ENCODE data around the gene HLA-DMB.

Gene HLA-DMB

GRCh38 chr6:32940656-32941213 is at the start of gene HLA-DMB:
Gene HLA-DMB, minus strand, starts transcription at chr6:32941028. Its CDS starts 221 bp downstream, at chr6:32940807.
- Histone ChIP-seq H3K4me3 (ENCODE audit: low read depth in 1 of 2, low read length in 2 of 2) (peak within 1 kb of the TSS; percentile 59 to 73), H3K27ac (ENCODE audit: low read length) (peak within 1 kb of the TSS; percentile 90), H3K27me3 (ENCODE audit: low read depth, low read length) (no peaks in the 10 kb centered on the region), H3K9me3 (ENCODE audit: control insufficient read depth in 1 of 2, low read length in 2 of 2) (no peaks in the 10 kb centered on the region), H3K4me1 (ENCODE audit: control insufficient read depth in 1 of 2, insufficient read depth in 2 of 2, low read length in 2 of 2) (peaks cover 8% of the 10 kb centered on the region in 2 donors), H3K36me3 (ENCODE audit: control insufficient read depth in 1 of 2, insufficient read depth in 2 of 2, low read length in 2 of 2) (peaks cover 0 to 4% of the 10 kb centered on the region in 2 donors)

GRCh38 chr6:32989368-32989767 is 48.5 kb upstream of the HLA-DMB start:
- no peaks in the 10 kb centered on the region for H3K9me3 ChIP-seq (ENCODE audit: control insufficient read depth in 1 of 2, low read length in 2 of 2)
- H3K4me3 ChIP-seq (ENCODE audit: low read depth in 1 of 2, low read length in 2 of 2), result no peak overlapping the region
- H3K27ac ChIP-seq (ENCODE audit: low read length), result no peak overlapping the region
- H3K4me1 ChIP-seq (ENCODE audit: control insufficient read depth in 1 of 2, insufficient read depth in 2 of 2, low read length in 2 of 2), result peaks cover 0 to 4% of the 10 kb centered on the region in 2 donors
- no peaks in the 10 kb centered on the region for H3K36me3 ChIP-seq (ENCODE audit: control insufficient read depth in 1 of 2, insufficient read depth in 2 of 2, low read length in 2 of 2)
- H3K27me3 ChIP-seq (ENCODE audit: low read depth, low read length), result no peaks in the 10 kb centered on the region

- Histone ChIP-seq H3K27ac (ENCODE audit: low read length) (no peak overlapping the region), H3K27me3 (ENCODE audit: low read depth, low read length) (no peaks in the 10 kb centered on the region), H3K9me3 (ENCODE audit: control insufficient read depth in 1 of 2, low read length in 2 of 2) (no peaks in the 10 kb centered on the region), H3K4me3 (ENCODE audit: low read depth in 1 of 2, low read length in 2 of 2) (no peak overlapping the region), H3K4me1 (ENCODE audit: control insufficient read depth in 1 of 2, insufficient read depth in 2 of 2, low read length in 2 of 2) (peaks cover 14 to 18% of the 10 kb centered on the region in 2 donors), H3K36me3 (ENCODE audit: control insufficient read depth in 1 of 2, insufficient read depth in 2 of 2, low read length in 2 of 2) (peaks cover 17 to 18% of the 10 kb centered on the region in 2 donors)
Measured at GRCh38 chr6:32984622-32985389, 44.0 kb upstream of the HLA-DMB start.

GRCh38 chr6:32983964-32984621 is 43.3 kb upstream of the HLA-DMB start:
- Histone ChIP-seq H3K27ac (ENCODE audit: low read length) (no peak overlapping the region), H3K4me3 (ENCODE audit: low read depth in 1 of 2, low read length in 2 of 2) (no peak overlapping the region), H3K4me1 (ENCODE audit: control insufficient read depth in 1 of 2, insufficient read depth in 2 of 2, low read length in 2 of 2) (peaks cover 14 to 21% of the 10 kb centered on the region in 2 donors), H3K9me3 (ENCODE audit: control insufficient read depth in 1 of 2, low read length in 2 of 2) (no peaks in the 10 kb centered on the region), H3K36me3 (ENCODE audit: control insufficient read depth in 1 of 2, insufficient read depth in 2 of 2, low read length in 2 of 2) (peaks cover 24 to 25% of the 10 kb centered on the region in 2 donors), H3K27me3 (ENCODE audit: low read depth, low read length) (no peaks in the 10 kb centered on the region)

- H3K27me3 ChIP-seq (ENCODE audit: low read depth, low read length), result no peaks in the 10 kb centered on the region
- no peak overlapping the region for H3K4me3 ChIP-seq (ENCODE audit: low read depth in 1 of 2, low read length in 2 of 2)
- peaks cover 14 to 24% of the 10 kb centered on the region in 2 donors for H3K4me1 ChIP-seq (ENCODE audit: control insufficient read depth in 1 of 2, insufficient read depth in 2 of 2, low read length in 2 of 2)
- no peak overlapping the region for H3K27ac ChIP-seq (ENCODE audit: low read length)
- H3K9me3 ChIP-seq (ENCODE audit: control insufficient read depth in 1 of 2, low read length in 2 of 2), result no peaks in the 10 kb centered on the region
- peaks cover 31 to 32% of the 10 kb centered on the region in 2 donors for H3K36me3 ChIP-seq (ENCODE audit: control insufficient read depth in 1 of 2, insufficient read depth in 2 of 2, low read length in 2 of 2)
Measured at GRCh38 chr6:32983493-32983848, 42.6 kb upstream of the HLA-DMB start.

GRCh38 chr6:32982702-32983492 is 42.1 kb upstream of the HLA-DMB start:
- H3K36me3 ChIP-seq (ENCODE audit: control insufficient read depth in 1 of 2, insufficient read depth in 2 of 2, low read length in 2 of 2), result peaks cover 36 to 37% of the 10 kb centered on the region in 2 donors
- peaks cover 14 to 29% of the 10 kb centered on the region in 2 donors for H3K4me1 ChIP-seq (ENCODE audit: control insufficient read depth in 1 of 2, insufficient read depth in 2 of 2, low read length in 2 of 2)
- H3K9me3 ChIP-seq (ENCODE audit: control insufficient read depth in 1 of 2, low read length in 2 of 2), result no peaks in the 10 kb centered on the region
- no peaks in the 10 kb centered on the region for H3K27me3 ChIP-seq (ENCODE audit: low read depth, low read length)
- H3K4me3 ChIP-seq (ENCODE audit: low read depth in 1 of 2, low read length in 2 of 2), result no peak overlapping the region
- peak overlapping the region; percentile 7 for H3K27ac ChIP-seq (ENCODE audit: low read length)

- Histone ChIP-seq H3K4me3 (ENCODE audit: low read depth in 1 of 2, low read length in 2 of 2) (no peak overlapping the region), H3K36me3 (ENCODE audit: control insufficient read depth in 1 of 2, insufficient read depth in 2 of 2, low read length in 2 of 2) (peaks cover 43 to 44% of the 10 kb centered on the region in 2 donors), H3K9me3 (ENCODE audit: control insufficient read depth in 1 of 2, low read length in 2 of 2) (no peaks in the 10 kb centered on the region), H3K27ac (ENCODE audit: low read length) (no peak overlapping the region), H3K4me1 (ENCODE audit: control insufficient read depth in 1 of 2, insufficient read depth in 2 of 2, low read length in 2 of 2) (peaks cover 17 to 36% of the 10 kb centered on the region in 2 donors), H3K27me3 (ENCODE audit: low read depth, low read length) (no peaks in the 10 kb centered on the region)
Measured at GRCh38 chr6:32982084-32982701, 41.4 kb upstream of the HLA-DMB start.

GRCh38 chr6:32980488-32981038 is 39.7 kb upstream of the HLA-DMB start:
- H3K4me3 ChIP-seq (ENCODE audit: low read depth in 1 of 2, low read length in 2 of 2), result no peak overlapping the region
- H3K9me3 ChIP-seq (ENCODE audit: control insufficient read depth in 1 of 2, low read length in 2 of 2), result no peaks in the 10 kb centered on the region
- no peak overlapping the region for H3K27ac ChIP-seq (ENCODE audit: low read length)
- H3K36me3 ChIP-seq (ENCODE audit: control insufficient read depth in 1 of 2, insufficient read depth in 2 of 2, low read length in 2 of 2), result peaks cover 60 to 61% of the 10 kb centered on the region in 2 donors
- H3K27me3 ChIP-seq (ENCODE audit: low read depth, low read length), result no peaks in the 10 kb centered on the region
- H3K4me1 ChIP-seq (ENCODE audit: control insufficient read depth in 1 of 2, insufficient read depth in 2 of 2, low read length in 2 of 2), result peaks cover 33 to 53% of the 10 kb centered on the region in 2 donors

GRCh38 chr6:32979720-32980487 is 39.1 kb upstream of the HLA-DMB start:
- no peak overlapping the region for H3K4me3 ChIP-seq (ENCODE audit: low read depth in 1 of 2, low read length in 2 of 2)
- H3K4me1 ChIP-seq (ENCODE audit: control insufficient read depth in 1 of 2, insufficient read depth in 2 of 2, low read length in 2 of 2), result peaks cover 39 to 59% of the 10 kb centered on the region in 2 donors
- H3K9me3 ChIP-seq (ENCODE audit: control insufficient read depth in 1 of 2, low read length in 2 of 2), result no peaks in the 10 kb centered on the region
- H3K27me3 ChIP-seq (ENCODE audit: low read depth, low read length), result no peaks in the 10 kb centered on the region
- H3K27ac ChIP-seq (ENCODE audit: low read length), result no peak overlapping the region
- H3K36me3 ChIP-seq (ENCODE audit: control insufficient read depth in 1 of 2, insufficient read depth in 2 of 2, low read length in 2 of 2), result peaks cover 65 to 66% of the 10 kb centered on the region in 2 donors

- Histone ChIP-seq H3K27ac (ENCODE audit: low read length) (no peak overlapping the region), H3K27me3 (ENCODE audit: low read depth, low read length) (no peaks in the 10 kb centered on the region), H3K4me1 (ENCODE audit: control insufficient read depth in 1 of 2, insufficient read depth in 2 of 2, low read length in 2 of 2) (peaks cover 31 to 69% of the 10 kb centered on the region in 2 donors), H3K36me3 (ENCODE audit: control insufficient read depth in 1 of 2, insufficient read depth in 2 of 2, low read length in 2 of 2) (peaks cover 72 to 79% of the 10 kb centered on the region in 2 donors), H3K4me3 (ENCODE audit: low read depth in 1 of 2, low read length in 2 of 2) (no peak overlapping the region), H3K9me3 (ENCODE audit: control insufficient read depth in 1 of 2, low read length in 2 of 2) (no peaks in the 10 kb centered on the region)
Measured at GRCh38 chr6:32977953-32978324, 37.1 kb upstream of the HLA-DMB start.
